Tibial nerve (tissue), 4 donors: ENCODE measurements around the gene WDR76. TPM values are rescaled to one million over a fixed set of nuclear protein-coding genes. Genes with fewer than 3 reads are reported as not detected.

Source experiments
- DNase-seq, 2 donors: peaks; one replicate each; pipeline ENCODE4 v3.0.0-alpha.2; 2019; ENCODE audit warnings: low spot score in 2 of 2
- H3K27ac ChIP-seq, 4 donors: fragments of 200-600 bp; sonication (generic) in 3 of 4; one replicate each; pipeline ENCODE4 v1.5.1; 2017 to 2019; ENCODE audit warnings: mild to moderate bottlenecking in 1 of 4
- H3K27me3 ChIP-seq, 2 donors: fragments of 200-600 bp; sonication (generic) in 1 of 2; one replicate each; pipeline versions ENCODE4 v1.5.1 to v1.6.0; 2017 to 2019
- H3K36me3 ChIP-seq, 3 donors: fragments of 200-600 bp; sonication (generic); one replicate each; pipeline ENCODE4 v1.5.1; 2018 to 2019
- H3K4me1 ChIP-seq, 4 donors: fragments of 200-600 bp; sonication (generic) in 3 of 4; one replicate each; pipeline ENCODE4 v1.5.1; 2017 to 2019
- H3K4me3 ChIP-seq, 4 donors: fragments of 200-600 bp; sonication (generic) in 3 of 4; one replicate each; pipeline ENCODE4 v1.5.1; 2017 to 2019; ENCODE audit warnings: mild to moderate bottlenecking in 1 of 4, moderate library complexity in 1 of 4
- H3K9me3 ChIP-seq, 4 donors: fragments of 200-600 bp; sonication (generic) in 3 of 4; one replicate each; pipeline ENCODE4 v1.5.1; 2017 to 2019
- CTCF ChIP-seq, 5 experiments: fragments of 200-600 bp in 3 of 5; fragments of 450-650 bp in 2 of 5; sonication (generic) in 3 of 5; IDR thresholded peaks; one replicate each; pipeline ENCODE4 v1.5.1; 2016 to 2019; ENCODE audit warnings: antibody characterized with exemption in 5 of 5, mild to moderate bottlenecking in 3 of 5, moderate library complexity in 2 of 5
- EP300 ChIP-seq, 2 donors: sonication (generic); formaldehyde crosslinking; IDR thresholded peaks; one replicate each; pipeline ENCODE4 v1.6.1; 2017; ENCODE audit warnings: antibody characterized with exemption in 2 of 2, mild to moderate bottlenecking in 1 of 2
- POLR2A ChIP-seq, 2 donors: fragments of 450-650 bp; IDR thresholded peaks; one replicate each; pipeline ENCODE4 v1.6.1; 2017; ENCODE audit warnings: antibody characterized with exemption in 2 of 2, mild to moderate bottlenecking in 2 of 2, moderate library complexity in 2 of 2
- WGBS, 2 donors: methylation state at CpG; one replicate each; pipeline ENCODE4 v1.1.5; 2018; 5-methylcytosine and 5-hydroxymethylcytosine counted together
- total RNA-seq, 4 donors: library from RNA; depleted of rRNA; stranded (reverse); fragments of >200 nt; gene quantifications; one replicate each; pipeline ENCODE4 v1.1.0, GENCODE V29; 2016

The WDR76 gene
- total RNA-seq, 4 donors from 2014 or later = 2.7 to 7.5 (median 2.9) TPM

- WGBS, 2 donors = 84 to 89% methylated on average over 4 of the region's 4 CpGs
- peaks cover 0 to 28% (median 0%) of the 10 kb centered on the region in 3 donors for H3K36me3 ChIP-seq
- no peak for DNase-seq
- H3K4me1 ChIP-seq = no peaks in the 10 kb centered on the region
- TF ChIP-seq EP300 (IDR thresholded peaks at IDR 0.05) (no peak), POLR2A (IDR thresholded peaks at IDR 0.05) (no peak), CTCF (IDR thresholded peaks at IDR 0.05) (no peak)
- H3K27ac ChIP-seq = no peak overlapping the region
- no peaks in the 10 kb centered on the region for H3K9me3 ChIP-seq
- no peaks in the 10 kb centered on the region for H3K27me3 ChIP-seq
- H3K4me3 ChIP-seq = no peak overlapping the region
Observed at GRCh38 chr15:43881245-43881644, 54.4 kb downstream of the WDR76 start.

- TF ChIP-seq EP300 (IDR thresholded peaks at IDR 0.05) (no peak), CTCF (IDR thresholded peaks at IDR 0.05) (peak in 2 of 5 experiments; percentile 23 to 24), POLR2A (IDR thresholded peaks at IDR 0.05) (no peak)
- Histone ChIP-seq H3K9me3 (no peaks in the 10 kb centered on the region), H3K4me1 (no peaks in the 10 kb centered on the region), H3K27ac (no peak overlapping the region), H3K27me3 (no peaks in the 10 kb centered on the region), H3K4me3 (no peak overlapping the region), H3K36me3 (peaks cover 0 to 28% (median 0%) of the 10 kb centered on the region in 3 donors)
- no peak for DNase-seq
- 77 to 88% methylated on average over 7 of the region's 7 CpGs for WGBS, 2 donors
Observed at GRCh38 chr15:43881944-43882343, 55.1 kb downstream of the WDR76 start.

GRCh38 chr15:43883571-43883970 lies 56.8 kb downstream of the WDR76 start:
- no peaks in the 10 kb centered on the region for H3K4me1 ChIP-seq
- 84 to 98% methylated on average over 3 of the region's 3 CpGs for WGBS, 2 donors
- DNase-seq = no peak
- no peaks in the 10 kb centered on the region for H3K9me3 ChIP-seq
- no peak overlapping the region for H3K4me3 ChIP-seq
- TF ChIP-seq CTCF (IDR thresholded peaks at IDR 0.05) (no peak), EP300 (IDR thresholded peaks at IDR 0.05) (no peak), POLR2A (IDR thresholded peaks at IDR 0.05) (no peak)
- no peak overlapping the region for H3K27ac ChIP-seq
- peaks cover 0 to 24% (median 0%) of the 10 kb centered on the region in 3 donors for H3K36me3 ChIP-seq
- H3K27me3 ChIP-seq = no peaks in the 10 kb centered on the region

- WGBS, 2 donors = 77 to 78% methylated on average over 4 of the region's 4 CpGs
- DNase-seq = no peak
Observed at GRCh38 chr15:43886558-43886957, 59.8 kb downstream of the WDR76 start.

GRCh38 chr15:43887901-43888300 lies 61.1 kb downstream of the WDR76 start:
- WGBS, 2 donors = 88 to 91% methylated on average over 5 of the region's 5 CpGs
- no peaks in the 10 kb centered on the region for H3K27me3 ChIP-seq
- H3K9me3 ChIP-seq = no peaks in the 10 kb centered on the region
- H3K4me3 ChIP-seq = no peak overlapping the region
- DNase-seq = no peak
- H3K27ac ChIP-seq = no peak overlapping the region
- H3K4me1 ChIP-seq = no peaks in the 10 kb centered on the region
- peaks cover 0 to 15% (median 0%) of the 10 kb centered on the region in 3 donors for H3K36me3 ChIP-seq
- TF ChIP-seq POLR2A (IDR thresholded peaks at IDR 0.05) = no peak

More at GRCh38 chr15:43886558-43886957, 59.8 kb downstream of the WDR76 start:
- H3K27ac ChIP-seq = no peak overlapping the region
- no peaks in the 10 kb centered on the region for H3K27me3 ChIP-seq
- H3K4me1 ChIP-seq = no peaks in the 10 kb centered on the region
- TF ChIP-seq EP300 (IDR thresholded peaks at IDR 0.05) = no peak
- no peak for TF ChIP-seq CTCF (IDR thresholded peaks at IDR 0.05)
- no peak for TF ChIP-seq POLR2A (IDR thresholded peaks at IDR 0.05)
- peaks cover 0 to 24% (median 0%) of the 10 kb centered on the region in 3 donors for H3K36me3 ChIP-seq
- no peak overlapping the region for H3K4me3 ChIP-seq
- no peaks in the 10 kb centered on the region for H3K9me3 ChIP-seq

- Histone ChIP-seq H3K27ac (no peak overlapping the region), H3K27me3 (no peaks in the 10 kb centered on the region), H3K4me3 (no peak overlapping the region), H3K36me3 (peaks cover 0 to 8% (median 0%) of the 10 kb centered on the region in 3 donors), H3K9me3 (no peaks in the 10 kb centered on the region), H3K4me1 (no peaks in the 10 kb centered on the region)
- 93% methylated on average over 3 of the region's 3 CpGs for WGBS, 2 donors
- TF ChIP-seq CTCF (IDR thresholded peaks at IDR 0.05) = no peak
- TF ChIP-seq POLR2A (IDR thresholded peaks at IDR 0.05) = no peak
- TF ChIP-seq EP300 (IDR thresholded peaks at IDR 0.05) = no peak
- DNase-seq = no peak
Observed at GRCh38 chr15:43889042-43889441, 62.2 kb downstream of the WDR76 start.
